Astrocyte of the cerebellum (primary cell): ENCODE results near the gene SSX3.
"Not testable (repeated sequence)": the region's sequence is repeated elsewhere in the genome, so short reads cannot be mapped to it uniquely, and the experiment has no call there.

Source experiments
- DNase-seq: peaks from one replicate; pipeline ENCODE4 v3.0.0-alpha.2; 2011; ENCODE audit warnings: low read depth
- H3K4me3 ChIP-seq: 2 replicates; pipeline ENCODE4 v1.5.1; 2011; ENCODE audit warnings: mild to moderate bottlenecking, low read depth, low read length, moderate library complexity
- in situ Hi-C: cut with HindIII; loops from 2 replicates; pipeline ENCODE4 v1.10.0; 2017; ENCODE audit warnings: low sequenced_read_pairs
- TF ChIP-seq, protein P1 (sequence below): IDR thresholded peaks from 2 replicates; pipeline ENCODE4 v1.5.1; 2012; ENCODE audit warnings: low read length, low read depth, moderate library complexity, mild to moderate bottlenecking; ENCODE audit errors: missing control alignments

The SSX3 gene

GRCh38 chrX:48356315-48357094, at the start of gene SSX3:
Gene SSX3 (minus strand): TSS chrX:48356703. CDS start chrX:48355249, 1,454 bp downstream.
- in situ Hi-C loops, H3K4me3 ChIP-seq, DNase-seq: not testable (repeated sequence)

- H3K4me3 ChIP-seq, in situ Hi-C loops, DNase-seq: not testable (repeated sequence)
These were observed 41.3 kb upstream of the SSX3 start for GRCh38 chrX:48397825-48398224.

GRCh38 chrX:48396931-48397330, 40.4 kb upstream of the SSX3 start:
- H3K4me3 ChIP-seq, DNase-seq, in situ Hi-C loops: not testable (repeated sequence)

GRCh38 chrX:48383239-48383638, 26.7 kb upstream of the SSX3 start, which contains the start of gene SSX4:
Gene SSX4 (plus strand): TSS chrX:48383539. CDS start chrX:48384054, 515 bp downstream.
- DNase-seq, in situ Hi-C loops, H3K4me3 ChIP-seq: not testable (repeated sequence)

DNA sequence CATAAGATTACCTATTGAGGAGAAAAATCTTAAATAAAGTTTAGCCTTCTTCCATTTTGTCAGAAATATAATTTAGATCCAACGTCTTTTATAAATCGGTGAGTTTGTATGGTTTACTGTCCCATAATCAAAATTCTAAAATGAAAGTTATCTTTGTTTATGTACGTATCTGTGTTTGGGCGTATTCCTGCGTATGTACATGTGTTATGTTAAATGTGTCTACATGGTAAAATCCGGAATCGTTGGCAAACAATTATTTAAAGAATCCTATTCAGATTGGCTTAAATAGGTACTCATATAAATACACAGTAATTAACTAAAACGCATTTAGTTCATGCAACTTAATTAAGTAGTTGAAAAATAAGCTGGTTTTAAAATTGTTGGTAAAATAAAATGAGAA, 13.9 kb upstream of the SSX3 start:
- H3K4me3 ChIP-seq, in situ Hi-C loops, DNase-seq: not testable (repeated sequence)

GRCh38 chrX:48367717-48368408, 11.4 kb upstream of the SSX3 start:
- in situ Hi-C loops, H3K4me3 ChIP-seq, DNase-seq: not testable (repeated sequence)

- H3K4me3 ChIP-seq, DNase-seq, in situ Hi-C loops: not testable (repeated sequence)
These were observed 2.8 kb upstream of the SSX3 start for GRCh38 chrX:48359281-48359680.

GRCh38 chrX:48357681-48358080, 1.2 kb upstream of the SSX3 start:
- no peak for DNase-seq
- H3K4me3 ChIP-seq = no peak overlapping the region
- TF ChIP-seq, protein P1, sequence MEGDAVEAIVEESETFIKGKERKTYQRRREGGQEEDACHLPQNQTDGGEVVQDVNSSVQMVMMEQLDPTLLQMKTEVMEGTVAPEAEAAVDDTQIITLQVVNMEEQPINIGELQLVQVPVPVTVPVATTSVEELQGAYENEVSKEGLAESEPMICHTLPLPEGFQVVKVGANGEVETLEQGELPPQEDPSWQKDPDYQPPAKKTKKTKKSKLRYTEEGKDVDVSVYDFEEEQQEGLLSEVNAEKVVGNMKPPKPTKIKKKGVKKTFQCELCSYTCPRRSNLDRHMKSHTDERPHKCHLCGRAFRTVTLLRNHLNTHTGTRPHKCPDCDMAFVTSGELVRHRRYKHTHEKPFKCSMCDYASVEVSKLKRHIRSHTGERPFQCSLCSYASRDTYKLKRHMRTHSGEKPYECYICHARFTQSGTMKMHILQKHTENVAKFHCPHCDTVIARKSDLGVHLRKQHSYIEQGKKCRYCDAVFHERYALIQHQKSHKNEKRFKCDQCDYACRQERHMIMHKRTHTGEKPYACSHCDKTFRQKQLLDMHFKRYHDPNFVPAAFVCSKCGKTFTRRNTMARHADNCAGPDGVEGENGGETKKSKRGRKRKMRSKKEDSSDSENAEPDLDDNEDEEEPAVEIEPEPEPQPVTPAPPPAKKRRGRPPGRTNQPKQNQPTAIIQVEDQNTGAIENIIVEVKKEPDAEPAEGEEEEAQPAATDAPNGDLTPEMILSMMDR = no peak
- in situ Hi-C loops = no loop called here

- in situ Hi-C loops = not testable (repeated sequence)
These were observed 10.4 kb downstream of the SSX3 start for GRCh38 chrX:48346059-48346458.

GRCh38 chrX:48313996-48314395, 42.5 kb downstream of the SSX3 start:
- DNase-seq, H3K4me3 ChIP-seq, in situ Hi-C loops: not testable (repeated sequence)

More at GRCh38 chrX:48346059-48346458, 10.4 kb downstream of the SSX3 start:
- H3K4me3 ChIP-seq, DNase-seq: not testable (repeated sequence)

DNA sequence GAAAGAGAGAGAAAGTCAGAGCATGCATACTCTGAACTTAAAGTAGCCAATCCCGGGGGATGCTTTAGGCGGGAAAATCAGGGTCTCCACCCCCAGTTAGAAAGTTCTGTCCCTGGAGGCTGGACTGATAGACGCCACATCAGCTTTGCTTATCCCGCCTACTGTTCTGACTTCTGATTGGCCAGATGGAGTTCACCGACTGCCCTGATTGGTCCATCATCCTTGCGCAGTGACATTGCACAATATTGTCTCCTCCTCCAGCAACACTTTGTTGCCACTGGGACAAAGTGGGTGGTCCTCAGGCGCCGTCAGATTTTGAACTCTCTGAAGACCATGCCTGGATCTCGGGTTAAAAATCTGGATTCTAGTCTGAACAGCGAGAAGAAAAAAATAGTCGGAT, 50.3 kb downstream of the SSX3 start:
- H3K4me3 ChIP-seq = no peak overlapping the region
- in situ Hi-C loops = no loop called here
- DNase-seq = no peak
- TF ChIP-seq, protein P1 = no peak
